ENCODE measurements around the gene TMEM161A. TPM values are rescaled to one million over a fixed set of nuclear protein-coding genes. Genes with fewer than 3 reads are reported as not detected.

TMEM161A gene
- total and polyA plus RNA-seq, 2 of the 13 experiments (the other 11 are each of a cell fraction or from before 2014, with no cell fraction given): 25.9 to 31.4 TPM

GRCh38 chr19:19111136-19111835, 27.0 kb downstream of the TMEM161A start:
- ChIA-PET CTCF (ENCODE audit: low intra/inter-chr PET ratio, low total read pairs) (no interaction called here), POLR2A (no interaction called here)
- Histone ChIP-seq H3K36me3 (replicated peaks in 1 of 2; ENCODE audit: control insufficient read depth in 1 of 2, insufficient read depth in 2 of 2, low read length in 2 of 2) (no peaks in the 10 kb centered on the region), H4K20me1 (ENCODE audit: insufficient read depth, low read length) (no peaks in the 10 kb centered on the region), H3K4me2 (ENCODE audit: low read depth, low read length) (no peak overlapping the region), H3K79me2 (ENCODE audit: insufficient read depth, low read length) (no peaks in the 10 kb centered on the region), H3K9me3 (ENCODE audit: low read length) (no peaks in the 10 kb centered on the region), H3K27ac (ENCODE audit: extremely low read length, insufficient read depth, low read length) (no peak overlapping the region), H3K27me3 (ENCODE audit: control insufficient read depth in 1 of 2, insufficient read depth in 2 of 2, low read length in 2 of 2) (no peaks in the 10 kb centered on the region), H3K9ac (ENCODE audit: insufficient read depth, low read depth, low read length) (no peak overlapping the region), H3K4me1 (ENCODE audit: insufficient read depth, low read length) (peaks cover 46% of the 10 kb centered on the region), H2AFZ (ENCODE audit: low read length) (no peak overlapping the region), H3K4me3 (replicated peaks in 1 of 3; ENCODE audit: insufficient read depth in 1 of 3, low read depth in 2 of 3, low read length in 3 of 3) (no peak overlapping the region)
- TF ChIP-seq, protein P1, sequence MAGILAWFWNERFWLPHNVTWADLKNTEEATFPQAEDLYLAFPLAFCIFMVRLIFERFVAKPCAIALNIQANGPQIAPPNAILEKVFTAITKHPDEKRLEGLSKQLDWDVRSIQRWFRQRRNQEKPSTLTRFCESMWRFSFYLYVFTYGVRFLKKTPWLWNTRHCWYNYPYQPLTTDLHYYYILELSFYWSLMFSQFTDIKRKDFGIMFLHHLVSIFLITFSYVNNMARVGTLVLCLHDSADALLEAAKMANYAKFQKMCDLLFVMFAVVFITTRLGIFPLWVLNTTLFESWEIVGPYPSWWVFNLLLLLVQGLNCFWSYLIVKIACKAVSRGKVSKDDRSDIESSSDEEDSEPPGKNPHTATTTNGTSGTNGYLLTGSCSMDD (CRISPR knock-in tag; IDR thresholded peaks at IDR 0.05): no peak
- TF ChIP-seq NCOA1 (CRISPR knock-in tag; IDR thresholded peaks at IDR 0.05): no peak
- TF ChIP-seq ZNF644 (CRISPR knock-in tag; IDR thresholded peaks at IDR 0.05; ENCODE audit: low read depth): no peak
- TF ChIP-seq ZNF782 (CRISPR knock-in tag; IDR thresholded peaks at IDR 0.05; ENCODE audit: borderline replicate concordance): no peak
- TF ChIP-seq RFXANK (CRISPR knock-in tag; IDR thresholded peaks at IDR 0.05): no peak
- TF ChIP-seq STAG1 (CRISPR knock-in tag; IDR thresholded peaks at IDR 0.05): 0 out of 2 replicates have a peak, but pooled peaks have one; percentile 5
- TF ChIP-seq ZNF383 (CRISPR knock-in tag; IDR thresholded peaks at IDR 0.05; ENCODE audit: borderline replicate concordance): no peak
- TF ChIP-seq TCF7L2 (IDR thresholded peaks at IDR 0.05; ENCODE audit: low read depth, low read length): no peak
- TF ChIP-seq AGO2 (optimal IDR thresholded peaks at IDR 0.05; ENCODE audit: low read depth, low read length): peak; percentile 32
- no peak for TF ChIP-seq CREB1 (IDR thresholded peaks at IDR 0.05)
- no peak for TF ChIP-seq CREB1 (CRISPR knock-in tag; IDR thresholded peaks at IDR 0.05)
- intact Hi-C loops (cut with micrococcal nuclease; ENCODE audit: unreplicated experiment) (no loop called here), in situ Hi-C loops (cut with HindIII; ENCODE audit: extremely low pct_ligation_motif_present, low pct_unique_long_range_greater_than_20kb) (loop anchor here (5.0 kb wide), 1 partner anchor 54 kb away; no protein-coding TSS in a partner anchor)
- no peak for FAIRE-seq
- WGBS (ENCODE audit: low lambda C conversion rate): 69% methylated on average over 3 of the region's 15 CpGs
- DNase-seq (ENCODE audit: low spot score): no peak
- BruUV-seq (replicated peaks): no TSS peak
- no peak for ATAC-seq
